OCI-LY7 (cell line): Measurements from ENCODE around the gene PPP1R12C.

Experiments
- EZH2phosphoT487 ChIP-seq: fragments of 200-600 bp; sonication (generic); IDR thresholded peaks from 2 replicates; pipeline ENCODE4 v1.6.1; 2018; ENCODE audit warnings: low read depth, borderline replicate concordance, mild to moderate bottlenecking, mixed run types, antibody characterized with exemption, low read length, moderate library complexity, mixed read lengths
- TF ChIP-seq, protein P1 (sequence below): fragments of 200-600 bp; sonication (generic); conservative IDR thresholded peaks from 2 replicates; pipeline ENCODE4 v1.5.1; 2014; ENCODE audit warnings: mild to moderate bottlenecking, antibody characterized with exemption, low read length, moderate library complexity, mixed read lengths

DNA sequence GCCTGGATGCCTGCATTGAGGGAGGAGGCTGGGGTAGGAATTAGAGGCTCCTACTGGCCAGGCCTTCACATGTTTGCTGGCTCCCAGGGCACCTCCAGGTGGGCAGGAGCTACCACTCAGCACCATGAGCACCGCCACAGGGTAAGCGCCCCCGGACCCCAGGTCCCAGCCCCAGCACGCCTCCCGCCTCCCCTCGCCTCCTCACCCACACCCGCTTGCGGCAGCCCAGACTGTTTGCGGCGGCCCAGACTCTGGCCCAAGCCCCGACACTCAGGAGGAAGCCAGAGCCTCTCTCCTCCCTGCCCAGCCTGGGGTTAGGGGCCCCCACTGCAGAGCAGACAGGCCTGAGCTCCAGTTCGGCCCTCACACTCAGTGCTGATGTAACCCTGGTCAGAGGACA is 41.1 kb downstream of the PPP1R12C start:
- TF ChIP-seq, protein P1, sequence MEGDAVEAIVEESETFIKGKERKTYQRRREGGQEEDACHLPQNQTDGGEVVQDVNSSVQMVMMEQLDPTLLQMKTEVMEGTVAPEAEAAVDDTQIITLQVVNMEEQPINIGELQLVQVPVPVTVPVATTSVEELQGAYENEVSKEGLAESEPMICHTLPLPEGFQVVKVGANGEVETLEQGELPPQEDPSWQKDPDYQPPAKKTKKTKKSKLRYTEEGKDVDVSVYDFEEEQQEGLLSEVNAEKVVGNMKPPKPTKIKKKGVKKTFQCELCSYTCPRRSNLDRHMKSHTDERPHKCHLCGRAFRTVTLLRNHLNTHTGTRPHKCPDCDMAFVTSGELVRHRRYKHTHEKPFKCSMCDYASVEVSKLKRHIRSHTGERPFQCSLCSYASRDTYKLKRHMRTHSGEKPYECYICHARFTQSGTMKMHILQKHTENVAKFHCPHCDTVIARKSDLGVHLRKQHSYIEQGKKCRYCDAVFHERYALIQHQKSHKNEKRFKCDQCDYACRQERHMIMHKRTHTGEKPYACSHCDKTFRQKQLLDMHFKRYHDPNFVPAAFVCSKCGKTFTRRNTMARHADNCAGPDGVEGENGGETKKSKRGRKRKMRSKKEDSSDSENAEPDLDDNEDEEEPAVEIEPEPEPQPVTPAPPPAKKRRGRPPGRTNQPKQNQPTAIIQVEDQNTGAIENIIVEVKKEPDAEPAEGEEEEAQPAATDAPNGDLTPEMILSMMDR, result no peak
- TF ChIP-seq EZH2phosphoT487, result no peak
